Pancreas (tissue), 10 donors: ENCODE data around the gene P4HTM. TPM values are rescaled to one million over a fixed set of nuclear protein-coding genes. Genes with fewer than 3 reads are reported as not detected.

Experiments used
- ATAC-seq, 4 donors: fragments of 200-7000 bp; cut with Tn5 transposase; one replicate each; pipeline versions ENCODE4 v1.8.0 to v1.9.1; 2020; ENCODE audit warnings: mild to moderate bottlenecking in 4 of 4, moderate library complexity in 4 of 4
- DNase-seq, 6 donors: peaks; one replicate each; pipeline ENCODE4 v3.0.0-alpha.2; 2020
- FAIRE-seq: peaks from 2 replicates; lab custom pipeline; 2012; peaks lifted over from hg19 to GRCh38; lab: Jason Lieb, UNC
- H3K27ac ChIP-seq, 4 donors: fragments of 200-600 bp; sonication (generic); 1 replicate in 3 of 4; 2 replicates in 1 of 4; pipeline versions ENCODE4 v1.5.0 to v1.8.0; 2020
- H3K27me3 ChIP-seq, 4 donors: fragments of 200-600 bp; one replicate each; pipeline ENCODE4 v1.8.0; 2021
- H3K36me3 ChIP-seq, 3 donors: fragments of 200-600 bp; sonication (generic) in 1 of 3; one replicate each; pipeline versions ENCODE4 v1.5.0 to v1.8.0; 2020 to 2021
- H3K4me1 ChIP-seq, 3 donors: fragments of 200-600 bp; one replicate each; pipeline ENCODE4 v1.8.0; 2021
- H3K4me3 ChIP-seq, 4 donors: fragments of 200-600 bp; sonication (generic) in 2 of 4; one replicate each; pipeline versions ENCODE4 v1.5.0 to v1.8.0; 2020 to 2021
- H3K9me3 ChIP-seq, 4 donors: fragments of 200-600 bp; one replicate each; pipeline ENCODE4 v1.8.0; 2021
- CTCF ChIP-seq, 4 donors: fragments of 200-600 bp; sonication (generic) in 3 of 4; IDR thresholded peaks; one replicate each; pipeline versions ENCODE4 v1.5.0 to v1.8.0; 2021; ENCODE audit warnings: antibody characterized with exemption in 4 of 4
- WGBS, 2 donors: extraction: QIAGEN DNeasy Blood & Tissue Kit; methylation state at CpG; one replicate each; pipeline ENCODE4 v1.1.7; 2013; 5-methylcytosine and 5-hydroxymethylcytosine counted together
- intact Hi-C, 3 donors: fragments of 100-400 bp; cut with DNase I; formaldehyde crosslinking; loops; one replicate each; pipeline versions ENCODE4 v1.11.1 to v1.14.2; 2022
- polyA plus RNA-seq, 2 donors: library from polyadenylated mRNA; stranded (reverse); fragments of 200-250 nt; gene quantifications; one replicate each; pipeline ENCODE4 v1.2.3, GENCODE V29; 2013
- total RNA-seq, 6 donors: library from RNA; stranded (reverse); fragmentation: NEBNext Ultra II Directional in 4 of 6; extraction: Animal tissue kit (Norgen Biotek cat#: 25700) in 4 of 6; gene quantifications; one replicate each; pipeline versions ENCODE4 v1.2.1 to v1.2.4, GENCODE V29; 2021 to 2023
- donor health status: healthy with polysubstance abuse.
- donor health status: DM: no; HTN: no; CAD: no; lungs with moderate emphysema.
- donor health status: DM: no; HTN: no; CAD: no.
- donor health status: control.
- donor health status: control.
- donor health status: Bipolar disorder and iron deficiency.
- donor health status: DM: yes; HTN: yes; CAD: no.
- donor health status: DM: no; HTN: no; CAD: no.
- donor health status: DM: no; HTN: no; CAD: no.
- donor health status: DM: yes; HTN: yes; CAD: no.

Gene P4HTM
- total and polyA plus RNA-seq, 8 donors, result 29.9 to 108 (median 41.4) TPM

GRCh38 chr3:49032646-49033304 lies 42.7 kb downstream of the P4HTM start:
- H3K9me3 ChIP-seq, result no peaks in the 10 kb centered on the region
- FAIRE-seq, result no peak
- no peak overlapping the region for H3K4me3 ChIP-seq
- H3K4me1 ChIP-seq, result peaks cover 6 to 11% (median 6%) of the 10 kb centered on the region in 3 donors
- no peak for DNase-seq
- intact Hi-C loops, result no loop called here
- peaks cover 0 to 28% (median 11%) of the 10 kb centered on the region in 3 donors for H3K36me3 ChIP-seq
- H3K27me3 ChIP-seq, result no peaks in the 10 kb centered on the region
- TF ChIP-seq CTCF (IDR thresholded peaks at IDR 0.05), result no peak
- no peak overlapping the region for H3K27ac ChIP-seq
- 86 to 92% methylated on average over 6 of the region's 6 CpGs for WGBS, 2 donors
- ATAC-seq, result no peak

- Histone ChIP-seq H3K4me3 (no peak overlapping the region), H3K4me1 (no peaks in the 10 kb centered on the region), H3K27me3 (no peaks in the 10 kb centered on the region), H3K9me3 (no peaks in the 10 kb centered on the region), H3K27ac (no peak overlapping the region), H3K36me3 (peaks cover 0 to 28% (median 11%) of the 10 kb centered on the region in 3 donors)
- intact Hi-C loops, result no loop called here
- DNase-seq, result no peak
- no peak for ATAC-seq
- FAIRE-seq, result no peak
- 90 to 95% methylated on average over 2 of the region's 2 CpGs for WGBS, 2 donors
- TF ChIP-seq CTCF (IDR thresholded peaks at IDR 0.05), result no peak
Measured at GRCh38 chr3:49034650-49035049, 44.6 kb downstream of the P4HTM start.

GRCh38 chr3:49035281-49035680 lies 45.2 kb downstream of the P4HTM start:
- ATAC-seq, result no peak
- H3K27me3 ChIP-seq, result no peaks in the 10 kb centered on the region

GRCh38 chr3:49053543-49053942 lies 63.5 kb downstream of the P4HTM start:
- intact Hi-C loops, result no loop called here
- WGBS, 2 donors, result 85 to 94% methylated on average over 1 of the region's 1 CpG
- no peak for FAIRE-seq

More at GRCh38 chr3:49035281-49035680, 45.2 kb downstream of the P4HTM start:
- intact Hi-C loops, result no loop called here
- FAIRE-seq, result no peak
- Histone ChIP-seq H3K9me3 (no peaks in the 10 kb centered on the region), H3K36me3 (peaks cover 0 to 28% (median 11%) of the 10 kb centered on the region in 3 donors), H3K27ac (no peak overlapping the region), H3K4me1 (no peaks in the 10 kb centered on the region), H3K4me3 (no peak overlapping the region)
- 88 to 92% methylated on average over 3 of the region's 3 CpGs for WGBS, 2 donors
- no peak for TF ChIP-seq CTCF (IDR thresholded peaks at IDR 0.05)
- no peak for DNase-seq

More at GRCh38 chr3:49053543-49053942, 63.5 kb downstream of the P4HTM start:
- no peak overlapping the region for H3K4me3 ChIP-seq
- no peak for ATAC-seq
- no peak overlapping the region for H3K27ac ChIP-seq
- no peak for TF ChIP-seq CTCF (IDR thresholded peaks at IDR 0.05)
- no peak for DNase-seq
- H3K9me3 ChIP-seq, result no peaks in the 10 kb centered on the region
- no peaks in the 10 kb centered on the region for H3K27me3 ChIP-seq
- no peaks in the 10 kb centered on the region for H3K4me1 ChIP-seq
- peaks cover 0 to 30% (median 13%) of the 10 kb centered on the region in 3 donors for H3K36me3 ChIP-seq
